Measurements from ENCODE around the gene LILRA1. TPM values are rescaled to one million over a fixed set of nuclear protein-coding genes. Genes with fewer than 3 reads are reported as not detected.

The LILRA1 gene
- total and polyA plus RNA-seq, 9 of the 15 experiments (the other 6 are each of a cell fraction or from before 2014, with no cell fraction given): not detected

GRCh38 chr19:54552913-54553310 is 40.5 kb upstream of the LILRA1 start:
- no peak for DNase-seq (ENCODE audit: extremely low read depth in 1 of 4, low spot score in 3 of 4)
- Histone ChIP-seq H3K9ac (ENCODE audit: insufficient read depth in 1 of 2, low read depth in 2 of 2, low read length in 2 of 2) (no peak overlapping the region), H3K36me3 (ENCODE audit: control insufficient read depth, insufficient read depth, low read length) (no peaks in the 10 kb centered on the region), H3K27me3 (ENCODE audit: control insufficient read depth in 2 of 2, insufficient read depth in 2 of 2, low read length in 2 of 2) (peaks cover 36 to 66% of the 10 kb centered on the region in 2 experiments), H3K9me1 (ENCODE audit: control insufficient read depth, insufficient read depth, low read length) (no peaks in the 10 kb centered on the region), H3K4me3 (no peak overlapping the region), H3K79me2 (ENCODE audit: control insufficient read depth, insufficient read depth, low read length) (no peaks in the 10 kb centered on the region), H3K4me1 (replicated peaks in 1 of 2; ENCODE audit: control insufficient read depth in 2 of 2, insufficient read depth in 2 of 2, low read length in 2 of 2) (peaks cover 0 to 5% of the 10 kb centered on the region in 2 experiments; a peak in 2 of 5 replicates), H4K20me1 (replicated peaks; ENCODE audit: control insufficient read depth, insufficient read depth, low read length) (no peaks in the 10 kb centered on the region), H3K4me2 (ENCODE audit: insufficient read depth, low read length) (no peak overlapping the region), H3K9me3 (replicated peaks; ENCODE audit: control insufficient read depth, insufficient read depth, low read depth, low read length) (no peaks in the 10 kb centered on the region), H2AFZ (ENCODE audit: low read depth, low read length) (no peak overlapping the region), H3K27ac (ENCODE audit: extremely low read depth, low read depth, low read length) (no peak overlapping the region)
- no peak for ATAC-seq
- intact Hi-C loops (cut with micrococcal nuclease): no loop called here
- FAIRE-seq: no peak
- CTCF ChIA-PET (ENCODE audit: low intra/inter-chr PET ratio): no interaction called here
- in situ Hi-C loops (cut with MboI): no loop called here
- POLR2A ChIA-PET: no interaction called here
- no TSS peak for BruUV-seq (replicated peaks)
- TF ChIP-seq HINFP (tag; conservative IDR thresholded peaks at IDR 0.05; ENCODE audit: low read depth): no peak
- TF ChIP-seq USF1 (CRISPR knock-in tag; IDR thresholded peaks at IDR 0.05): 0 out of 2 replicates have a peak, but pooled peaks have one; percentile 29
- WGBS (ENCODE audit: insufficient coverage, low coverage, missing lambda C conversion rate): 3% methylated on average over 15 of the region's 15 CpGs

- no peak overlapping the region for H3K9ac ChIP-seq (ENCODE audit: insufficient read depth in 1 of 2, low read depth in 2 of 2, low read length in 2 of 2)
- no peaks in the 10 kb centered on the region for H3K9me1 ChIP-seq (ENCODE audit: control insufficient read depth, insufficient read depth, low read length)
- BruUV-seq (replicated peaks): no TSS peak
- no peaks in the 10 kb centered on the region for H3K79me2 ChIP-seq (ENCODE audit: control insufficient read depth, insufficient read depth, low read length)
- no peak overlapping the region for H3K4me2 ChIP-seq (ENCODE audit: insufficient read depth, low read length)
- H2AFZ ChIP-seq (ENCODE audit: low read depth, low read length): no peak overlapping the region
- peaks cover 40 to 69% of the 10 kb centered on the region in 2 experiments for H3K27me3 ChIP-seq (ENCODE audit: control insufficient read depth in 2 of 2, insufficient read depth in 2 of 2, low read length in 2 of 2)
- no peak overlapping the region for H3K4me3 ChIP-seq
- in situ Hi-C loops (cut with MboI) (no loop called here), intact Hi-C loops (cut with micrococcal nuclease) (no loop called here)
- H3K36me3 ChIP-seq (ENCODE audit: control insufficient read depth, insufficient read depth, low read length): no peaks in the 10 kb centered on the region
- WGBS (ENCODE audit: insufficient coverage, low coverage, missing lambda C conversion rate): 1% methylated on average over 10 of the region's 10 CpGs
- FAIRE-seq (no peak), DNase-seq (ENCODE audit: extremely low read depth in 1 of 4, low spot score in 3 of 4) (no peak), ATAC-seq (no peak)
- ChIA-PET CTCF (ENCODE audit: low intra/inter-chr PET ratio) (no interaction called here), POLR2A (no interaction called here)
- no peak overlapping the region for H3K27ac ChIP-seq (ENCODE audit: extremely low read depth, low read depth, low read length)
- H4K20me1 ChIP-seq (replicated peaks; ENCODE audit: control insufficient read depth, insufficient read depth, low read length): no peaks in the 10 kb centered on the region
- H3K9me3 ChIP-seq (replicated peaks; ENCODE audit: control insufficient read depth, insufficient read depth, low read depth, low read length): no peaks in the 10 kb centered on the region
- 0 out of 2 replicates have a peak, but pooled peaks have one; percentile 22 for TF ChIP-seq CBFA2T3 (IDR thresholded peaks at IDR 0.05)
- no peak for TF ChIP-seq ZNF24 (IDR thresholded peaks at IDR 0.05)
- H3K4me1 ChIP-seq (replicated peaks in 1 of 2; ENCODE audit: control insufficient read depth in 2 of 2, insufficient read depth in 2 of 2, low read length in 2 of 2): peaks cover 0 to 5% of the 10 kb centered on the region in 2 experiments; a peak in 2 of 5 replicates
Observed at GRCh38 chr19:54554006-54554405, 39.4 kb upstream of the LILRA1 start.

Data from K562 (cell line).